ENCODE results near the gene TRMT61B.

DNA sequence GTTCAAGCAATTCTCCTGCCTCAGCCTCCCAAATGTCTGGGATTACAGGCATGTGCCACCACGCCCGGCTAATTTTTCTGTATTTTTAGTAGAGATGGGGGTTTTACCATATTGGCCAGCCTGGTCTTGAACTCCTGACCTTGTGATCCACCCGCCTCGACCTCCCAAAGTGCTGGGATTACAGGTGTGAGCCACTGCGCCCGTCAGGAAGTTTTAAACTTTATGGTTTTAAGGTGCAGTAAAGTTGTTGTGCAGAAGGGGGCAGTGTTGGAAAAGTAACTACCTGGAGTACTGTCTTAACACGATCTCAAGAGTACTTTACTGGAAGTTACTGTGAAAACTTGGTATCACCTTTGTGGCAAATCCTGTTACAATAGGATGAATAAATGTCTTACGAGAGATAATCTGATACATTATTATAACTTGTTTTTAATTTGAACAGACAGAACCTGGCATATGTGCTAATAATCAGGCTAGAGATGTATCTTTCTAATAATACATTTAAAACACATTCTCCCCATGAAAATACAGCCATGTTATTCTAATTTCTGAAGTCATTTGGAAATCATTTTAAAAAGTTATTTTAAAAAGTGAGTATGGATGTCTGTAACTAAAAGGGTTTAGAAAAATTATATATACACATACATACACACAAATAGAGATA is 48.7 kb downstream of the TRMT61B start:
- TF ChIP-seq POLR2AphosphoS5 (IDR thresholded peaks at IDR 0.05; ENCODE audit: low read depth, low read length) (no peak), POLR2A (IDR thresholded peaks at IDR 0.05; ENCODE audit: low read depth, low read length) (no peak)
